ENCODE results near the gene PKNOX2. TPM values are rescaled to one million over a fixed set of nuclear protein-coding genes. Genes with fewer than 3 reads are reported as not detected.

The PKNOX2 gene
- total and polyA plus RNA-seq, 10 donors, result 0.80 to 8.9 (median 3.5) TPM

DNA sequence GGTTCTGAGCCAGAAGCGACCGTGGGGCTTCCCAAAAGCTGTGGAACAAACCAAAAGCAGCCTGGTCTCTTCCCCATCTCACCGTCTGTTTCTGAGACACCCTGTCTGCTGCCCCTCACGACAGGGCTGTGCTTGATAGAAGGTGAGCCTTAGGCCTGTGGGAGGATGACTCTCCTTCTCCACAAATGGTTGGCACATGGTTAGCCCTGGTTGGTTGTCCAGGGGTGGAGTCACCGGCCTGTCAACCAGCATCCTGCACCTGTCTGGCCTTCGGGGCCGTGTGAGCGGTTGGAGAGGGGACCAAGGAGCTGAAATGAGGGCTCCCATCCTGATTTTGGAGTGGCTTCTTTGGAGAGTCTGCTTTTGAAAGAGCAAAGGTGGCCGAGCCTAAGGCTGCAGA, 135.3 kb downstream of the PKNOX2 start:
- no peaks in the 10 kb centered on the region for H3K36me3 ChIP-seq
- no peak overlapping the region for H3K4me3 ChIP-seq
- no peak overlapping the region for H3K27ac ChIP-seq
- peaks cover 0 to 16% (median 0%) of the 10 kb centered on the region in 7 donors for H3K27me3 ChIP-seq (replicated peaks in 1 of 7)
- 78 to 89% (median 86%) methylated on average over 9 of the region's 9 CpGs for WGBS, 5 donors
- DNase-seq, result no peak
- intact Hi-C loops (cut with DNase I; ENCODE audit: low total_unique reads), result no loop called here
- TF ChIP-seq, protein P1, sequence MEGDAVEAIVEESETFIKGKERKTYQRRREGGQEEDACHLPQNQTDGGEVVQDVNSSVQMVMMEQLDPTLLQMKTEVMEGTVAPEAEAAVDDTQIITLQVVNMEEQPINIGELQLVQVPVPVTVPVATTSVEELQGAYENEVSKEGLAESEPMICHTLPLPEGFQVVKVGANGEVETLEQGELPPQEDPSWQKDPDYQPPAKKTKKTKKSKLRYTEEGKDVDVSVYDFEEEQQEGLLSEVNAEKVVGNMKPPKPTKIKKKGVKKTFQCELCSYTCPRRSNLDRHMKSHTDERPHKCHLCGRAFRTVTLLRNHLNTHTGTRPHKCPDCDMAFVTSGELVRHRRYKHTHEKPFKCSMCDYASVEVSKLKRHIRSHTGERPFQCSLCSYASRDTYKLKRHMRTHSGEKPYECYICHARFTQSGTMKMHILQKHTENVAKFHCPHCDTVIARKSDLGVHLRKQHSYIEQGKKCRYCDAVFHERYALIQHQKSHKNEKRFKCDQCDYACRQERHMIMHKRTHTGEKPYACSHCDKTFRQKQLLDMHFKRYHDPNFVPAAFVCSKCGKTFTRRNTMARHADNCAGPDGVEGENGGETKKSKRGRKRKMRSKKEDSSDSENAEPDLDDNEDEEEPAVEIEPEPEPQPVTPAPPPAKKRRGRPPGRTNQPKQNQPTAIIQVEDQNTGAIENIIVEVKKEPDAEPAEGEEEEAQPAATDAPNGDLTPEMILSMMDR (IDR thresholded peaks at IDR 0.05 in 8 of 11, conservative IDR thresholded peaks at IDR 0.05 in 3 of 11), result no peak
- TF ChIP-seq POLR2AphosphoS5 (IDR thresholded peaks at IDR 0.05), result no peak
- no peak for TF ChIP-seq POLR2A (IDR thresholded peaks at IDR 0.05)
- no peaks in the 10 kb centered on the region for H3K9me3 ChIP-seq
- peaks cover 0 to 6% (median 2%) of the 10 kb centered on the region in 6 donors for H3K4me1 ChIP-seq

DNA sequence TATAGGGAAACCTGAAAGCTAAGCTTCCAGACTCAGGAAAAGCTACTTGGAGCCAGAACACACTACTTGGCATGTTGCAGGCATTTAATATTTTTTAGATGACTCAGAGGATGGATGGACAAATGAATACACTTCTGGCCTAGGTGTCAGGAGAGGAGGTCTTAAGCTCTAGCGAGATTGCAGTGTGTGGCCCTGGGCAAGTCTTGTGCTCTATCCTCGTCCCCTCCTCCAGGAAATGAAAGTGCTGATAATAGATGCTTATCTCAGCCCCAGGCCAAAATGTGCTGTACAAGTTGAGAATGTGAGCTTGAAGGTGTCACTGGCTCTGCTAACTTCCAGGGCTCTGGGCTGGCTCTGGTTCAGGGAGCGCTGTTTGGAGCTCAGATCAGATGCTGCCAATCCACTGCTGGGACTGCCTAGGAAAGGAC, 136.3 kb downstream of the PKNOX2 start:
- Histone ChIP-seq H3K4me1 (peaks cover 0 to 6% (median 2%) of the 10 kb centered on the region in 6 donors), H3K36me3 (no peaks in the 10 kb centered on the region), H3K27me3 (replicated peaks in 1 of 7) (peaks cover 0 to 11% (median 0%) of the 10 kb centered on the region in 7 donors), H3K9me3 (no peaks in the 10 kb centered on the region), H3K27ac (peak overlapping the region in 1 of 8 donors; percentile 14), H3K4me3 (no peak overlapping the region)
- intact Hi-C loops (cut with DNase I; ENCODE audit: low total_unique reads), result no loop called here
- 36 to 58% (median 51%) methylated on average over 3 of the region's 3 CpGs for WGBS, 5 donors
- DNase-seq, result no peak
- no peak for TF ChIP-seq POLR2AphosphoS5 (IDR thresholded peaks at IDR 0.05)
- TF ChIP-seq, protein P1 (IDR thresholded peaks at IDR 0.05 in 8 of 11, conservative IDR thresholded peaks at IDR 0.05 in 3 of 11), result no peak
- TF ChIP-seq POLR2A (IDR thresholded peaks at IDR 0.05), result no peak

DNA sequence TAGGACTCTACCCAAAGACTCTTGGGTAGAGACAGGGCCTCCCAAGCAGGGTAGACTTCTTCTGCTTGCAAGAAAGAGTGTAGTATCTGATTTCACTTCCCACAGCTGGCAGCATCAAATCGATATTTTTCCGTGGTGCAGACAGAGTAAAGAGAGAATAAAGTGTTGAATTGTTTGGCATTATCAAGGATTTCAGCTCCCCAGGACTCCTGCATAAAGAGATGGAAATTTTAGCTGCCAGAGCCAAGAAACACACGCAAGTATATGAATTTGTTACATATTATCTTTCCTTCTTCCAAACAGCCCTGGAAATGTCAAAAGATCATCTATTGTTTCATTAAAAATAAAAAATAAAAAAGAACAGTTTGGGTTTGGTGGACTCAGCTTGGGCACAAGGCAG, 136.8 kb downstream of the PKNOX2 start:
- Histone ChIP-seq H3K27me3 (replicated peaks in 1 of 7) (peaks cover 0 to 5% (median 0%) of the 10 kb centered on the region in 7 donors), H3K27ac (peak overlapping the region in 1 of 8 donors; percentile 14), H3K36me3 (no peaks in the 10 kb centered on the region), H3K4me3 (no peak overlapping the region), H3K4me1 (peaks cover 0 to 6% (median 2%) of the 10 kb centered on the region in 6 donors), H3K9me3 (no peaks in the 10 kb centered on the region)
- no peak for TF ChIP-seq POLR2AphosphoS5 (IDR thresholded peaks at IDR 0.05)
- TF ChIP-seq POLR2A (IDR thresholded peaks at IDR 0.05), result no peak
- TF ChIP-seq, protein P1 (IDR thresholded peaks at IDR 0.05 in 8 of 11, conservative IDR thresholded peaks at IDR 0.05 in 3 of 11), result no peak
- no peak for DNase-seq
- intact Hi-C loops (cut with DNase I; ENCODE audit: low total_unique reads), result no loop called here
- 52 to 80% (median 76%) methylated on average over 3 of the region's 3 CpGs for WGBS, 5 donors

DNA sequence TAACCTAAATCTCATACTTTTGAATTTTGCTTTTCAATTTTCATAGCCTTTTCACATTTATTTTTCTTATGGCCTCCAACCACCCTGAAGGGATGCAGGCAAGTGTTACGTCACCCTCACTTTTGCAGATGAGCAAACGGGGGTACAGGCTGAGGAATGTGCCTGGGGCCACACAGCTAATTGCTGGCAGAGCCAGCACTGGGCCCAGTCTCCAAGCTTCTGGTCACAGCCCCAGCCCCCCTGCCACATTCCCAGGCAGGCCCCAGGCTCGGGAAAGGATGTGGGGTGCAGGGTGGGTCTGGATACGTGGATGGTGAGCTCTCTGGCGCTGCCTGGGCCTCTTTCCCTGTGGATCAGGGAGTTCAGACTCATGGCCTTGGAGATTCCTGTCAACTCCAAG, 138.6 kb downstream of the PKNOX2 start:
- Histone ChIP-seq H3K4me3 (no peak overlapping the region), H3K9me3 (no peaks in the 10 kb centered on the region), H3K36me3 (no peaks in the 10 kb centered on the region), H3K4me1 (peaks cover 0 to 6% (median 2%) of the 10 kb centered on the region in 6 donors), H3K27me3 (replicated peaks in 1 of 7) (peaks cover 0 to 7% (median 0%) of the 10 kb centered on the region in 7 donors), H3K27ac (no peak overlapping the region)
- no peak for DNase-seq
- WGBS, 5 donors, result 78 to 89% (median 84%) methylated on average over 4 to 5 of the region's 5 CpGs
- intact Hi-C loops (cut with DNase I; ENCODE audit: low total_unique reads), result no loop called here
- TF ChIP-seq, protein P1 (IDR thresholded peaks at IDR 0.05 in 8 of 11, conservative IDR thresholded peaks at IDR 0.05 in 3 of 11), result no peak
- no peak for TF ChIP-seq POLR2AphosphoS5 (IDR thresholded peaks at IDR 0.05)
- TF ChIP-seq POLR2A (IDR thresholded peaks at IDR 0.05), result no peak
